Measurements from ENCODE around the gene PSTPIP1. TPM values are rescaled to one million over a fixed set of nuclear protein-coding genes. Genes with fewer than 3 reads are reported as not detected.

Gene PSTPIP1
- total and polyA plus RNA-seq, 2 of the 8 experiments (the other 6 are each of a cell fraction or from before 2014, with no cell fraction given), result 1.6 to 1.8 TPM

DNA sequence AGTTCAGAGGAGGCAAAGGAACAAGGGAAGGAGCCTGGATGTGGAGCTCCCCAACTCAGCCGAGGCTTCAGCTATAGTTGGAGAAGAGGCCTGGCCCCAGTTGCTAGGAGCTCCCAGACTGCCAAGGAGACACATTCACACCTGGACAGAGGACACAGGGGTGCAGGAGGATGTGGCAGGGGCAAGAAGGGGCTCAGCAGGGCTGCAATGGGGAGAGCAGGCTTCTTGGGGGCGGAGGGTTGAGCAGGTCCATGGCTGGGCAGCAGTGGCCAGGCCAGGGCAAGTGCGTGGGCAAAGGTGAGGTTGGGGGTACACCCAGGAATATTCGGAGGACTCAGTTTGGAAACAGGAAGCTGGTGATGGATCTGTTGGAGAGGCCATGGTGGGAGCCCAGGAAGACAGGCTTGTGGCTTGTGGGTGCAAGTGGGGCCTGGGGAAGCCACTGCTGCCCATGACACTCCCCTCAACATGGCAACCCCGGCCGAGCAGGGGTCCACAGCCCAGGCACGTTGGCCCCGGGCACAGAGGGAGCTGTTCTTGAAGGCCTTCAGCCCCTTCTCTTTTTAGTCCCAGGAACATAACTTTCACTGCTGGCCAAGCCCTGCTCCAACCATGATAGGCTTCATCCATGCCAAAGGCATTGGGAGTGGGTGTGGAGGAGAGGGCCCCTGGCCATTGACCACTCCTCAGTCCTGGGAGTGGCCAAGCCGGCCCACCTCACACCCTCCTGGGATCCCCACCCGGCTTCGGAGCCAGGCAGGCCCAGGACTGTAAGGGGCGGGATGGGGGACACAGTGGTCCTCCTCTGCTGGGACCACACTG lies 42.7 kb downstream of the PSTPIP1 start:
- Histone ChIP-seq H3K79me1 (ENCODE audit: low read depth, low read length) (no peaks in the 10 kb centered on the region), H3K9me3 (ENCODE audit: insufficient read depth in 2 of 2, low read depth in 1 of 2, low read length in 1 of 2) (peaks cover 0 to 12% of the 10 kb centered on the region in 2 experiments; a peak in 1 of 4 replicates), H3K23me2 (ENCODE audit: low read depth, low read length) (no peaks in the 10 kb centered on the region), H2BK120ac (replicated peaks; ENCODE audit: low read depth, low read length) (no peak overlapping the region), H2AFZ (ENCODE audit: low read length) (no peak overlapping the region), H3K4me1 (replicated peaks in 1 of 4; ENCODE audit: control insufficient read depth in 3 of 4, insufficient read depth in 4 of 4, low read length in 3 of 4) (peaks cover 0 to 11% (median 6%) of the 10 kb centered on the region in 4 experiments; a peak in 4 of 7 replicates), H3K4me2 (ENCODE audit: insufficient read depth in 1 of 2, low read depth in 2 of 2, low read length in 2 of 2) (no peak overlapping the region), H3K14ac (ENCODE audit: insufficient read length) (no peak overlapping the region), H3K4ac (replicated peaks; ENCODE audit: insufficient read length, low read depth, low read length) (no peak overlapping the region), H2BK20ac (ENCODE audit: low read length) (no peak overlapping the region), H3K79me2 (ENCODE audit: control insufficient read depth in 1 of 2, insufficient read depth in 2 of 2, low read length in 2 of 2) (no peaks in the 10 kb centered on the region), H2AK5ac (ENCODE audit: low read depth, low read length) (no peak overlapping the region), H3K36me3 (ENCODE audit: control insufficient read depth in 2 of 4, insufficient read depth in 4 of 4, low read length in 3 of 4) (peaks cover 0 to 6% (median 1%) of the 10 kb centered on the region in 4 experiments; a peak in 5 of 8 replicates), H3K23ac (ENCODE audit: insufficient read length) (no peak overlapping the region), H3K4me3 (ENCODE audit: extremely low read depth in 1 of 4, insufficient read depth in 2 of 4, low read depth in 3 of 4, low read length in 4 of 4) (no peak overlapping the region), H3K56ac (replicated peaks; ENCODE audit: insufficient read length, low read depth, low read length) (no peak overlapping the region), H2BK5ac (ENCODE audit: low read depth, low read length) (no peak overlapping the region), H4K5ac (ENCODE audit: insufficient read length, low read depth, low read length) (no peak overlapping the region), H4K91ac (replicated peaks; ENCODE audit: insufficient read length, low read length) (no peak overlapping the region), H3K18ac (ENCODE audit: extremely low read depth, low read length) (no peak overlapping the region), H3K9ac (replicated peaks in 1 of 4; ENCODE audit: extremely low read depth in 1 of 4, low read depth in 3 of 4, low read length in 3 of 4) (no peak overlapping the region), H4K8ac (ENCODE audit: extremely low read depth, insufficient read depth, low read length) (no peak overlapping the region; the same call in 1 of the 2 replicates), H3K27ac (ENCODE audit: low read depth, low read length) (no peak overlapping the region), H4K20me1 (replicated peaks in 1 of 2; ENCODE audit: control insufficient read depth in 1 of 2, insufficient read depth in 2 of 2, low read length in 2 of 2) (no peaks in the 10 kb centered on the region), H2BK12ac (ENCODE audit: low read depth, low read length) (no peak overlapping the region), H2BK15ac (ENCODE audit: low read length) (no peak overlapping the region), H3K27me3 (replicated peaks in 1 of 4; ENCODE audit: control insufficient read depth in 3 of 4, extremely low read depth in 1 of 4, insufficient read depth in 3 of 4, low read length in 3 of 4) (no peaks in the 10 kb centered on the region)
- FAIRE-seq, result no peak
- WGBS, 2 experiments (ENCODE audit: extremely low coverage in 1 of 2, insufficient coverage in 1 of 2, insufficient read length in 1 of 2, insufficient replicate concordance in 2 of 2, low coverage in 1 of 2, low lambda C conversion rate in 2 of 2, missing lambda C conversion rate in 1 of 2), result 90% methylated on average over 12 of the region's 12 CpGs; no CpG with 5 or more reads in 1 of the 2 experiments
- POLR2A ChIA-PET (ENCODE audit: partially characterized antibody), result interaction anchor here (0.7 to 2.1 kb wide), 2 partner anchors 8 to 32 kb away, joined by 3 to 6 read pairs; no protein-coding TSS in a partner anchor
- no peak for DNase-seq (ENCODE audit: low read depth in 1 of 2, low spot score in 2 of 2)
- CTCF ChIA-PET (ENCODE audit: partially characterized antibody), result interaction anchor here (0.7 to 5.4 kb wide), 6 partner anchors 8 to 141 kb away, joined by 3 to 77 read pairs (median 4); no protein-coding TSS in a partner anchor
- no peak for TF ChIP-seq RNF2 (IDR thresholded peaks at IDR 0.05; ENCODE audit: borderline replicate concordance, low read depth, low read length, missing control alignments, poor library complexity, severe bottlenecking)
- no peak for TF ChIP-seq RFX5 (IDR thresholded peaks at IDR 0.05; ENCODE audit: borderline replicate concordance, low read depth, low read length)
- TF ChIP-seq TBP (IDR thresholded peaks at IDR 0.05; ENCODE audit: low read depth, low read length), result no peak
- TF ChIP-seq YY1 (IDR thresholded peaks at IDR 0.05; ENCODE audit: low read depth, low read length), result no peak
- TF ChIP-seq POLR2AphosphoS5 (IDR thresholded peaks at IDR 0.05; ENCODE audit: low read depth, low read length), result no peak
- no peak for TF ChIP-seq NRF1 (IDR thresholded peaks at IDR 0.05; ENCODE audit: low read depth, low read length)
- no peak for TF ChIP-seq SIX5 (IDR thresholded peaks at IDR 0.05; ENCODE audit: low read depth, low read length)
